ENCODE results near the gene LY6G6C.

DNA sequence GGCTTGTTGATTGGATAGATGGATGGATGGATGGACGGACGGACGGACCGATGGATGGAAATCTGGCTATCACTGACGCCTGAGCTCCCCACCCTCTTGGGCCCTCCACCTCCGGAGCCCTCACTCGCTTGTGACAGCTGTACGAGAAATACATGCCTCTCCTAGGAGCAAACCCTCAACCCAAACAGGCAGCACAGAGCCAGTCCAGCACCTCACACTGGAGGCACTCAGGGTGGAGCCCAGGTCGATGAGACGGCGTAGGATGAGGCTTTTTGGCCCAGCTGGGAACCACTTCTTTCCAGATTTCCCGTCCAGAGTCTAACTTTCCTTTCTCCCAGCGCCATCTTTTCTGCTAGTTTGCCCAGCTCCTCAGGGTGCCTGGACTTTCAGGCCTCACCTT, 38.0 kb downstream of the LY6G6C start:
- no peak for TF ChIP-seq CBX5 (CRISPR knock-in tag; IDR thresholded peaks at IDR 0.05; ENCODE audit: borderline replicate concordance)
- no peak for TF ChIP-seq EP300 (IDR thresholded peaks at IDR 0.05; ENCODE audit: low read depth in 2 of 2, low read length in 2 of 2)
- TF ChIP-seq EP300 (CRISPR knock-in tag; IDR thresholded peaks at IDR 0.05; ENCODE audit: borderline replicate concordance), result no peak
- no peak for TF ChIP-seq JUN (CRISPR knock-in tag; IDR thresholded peaks at IDR 0.05)

Measured in HepG2 (cell line).